Lower leg skin (tissue), 3 donors: ENCODE results near the gene ALPL.

Experiments used
- POLR2A ChIP-seq, 2 donors: fragments of 450-650 bp; IDR thresholded peaks; one replicate each; pipeline ENCODE4 v1.6.1; 2016 to 2017; ENCODE audit warnings: antibody characterized with exemption in 2 of 2, mild to moderate bottlenecking in 1 of 2, moderate library complexity in 1 of 2
- TF ChIP-seq, protein P1 (sequence below), 3 donors: fragments of 450-650 bp; IDR thresholded peaks; one replicate each; pipeline ENCODE4 v1.5.1; 2016; ENCODE audit warnings: antibody characterized with exemption in 3 of 3, mild to moderate bottlenecking in 3 of 3, moderate library complexity in 2 of 3

GRCh38 chr1:21576798-21577187 lies 67.6 kb downstream of the ALPL start:
- TF ChIP-seq, protein P1, sequence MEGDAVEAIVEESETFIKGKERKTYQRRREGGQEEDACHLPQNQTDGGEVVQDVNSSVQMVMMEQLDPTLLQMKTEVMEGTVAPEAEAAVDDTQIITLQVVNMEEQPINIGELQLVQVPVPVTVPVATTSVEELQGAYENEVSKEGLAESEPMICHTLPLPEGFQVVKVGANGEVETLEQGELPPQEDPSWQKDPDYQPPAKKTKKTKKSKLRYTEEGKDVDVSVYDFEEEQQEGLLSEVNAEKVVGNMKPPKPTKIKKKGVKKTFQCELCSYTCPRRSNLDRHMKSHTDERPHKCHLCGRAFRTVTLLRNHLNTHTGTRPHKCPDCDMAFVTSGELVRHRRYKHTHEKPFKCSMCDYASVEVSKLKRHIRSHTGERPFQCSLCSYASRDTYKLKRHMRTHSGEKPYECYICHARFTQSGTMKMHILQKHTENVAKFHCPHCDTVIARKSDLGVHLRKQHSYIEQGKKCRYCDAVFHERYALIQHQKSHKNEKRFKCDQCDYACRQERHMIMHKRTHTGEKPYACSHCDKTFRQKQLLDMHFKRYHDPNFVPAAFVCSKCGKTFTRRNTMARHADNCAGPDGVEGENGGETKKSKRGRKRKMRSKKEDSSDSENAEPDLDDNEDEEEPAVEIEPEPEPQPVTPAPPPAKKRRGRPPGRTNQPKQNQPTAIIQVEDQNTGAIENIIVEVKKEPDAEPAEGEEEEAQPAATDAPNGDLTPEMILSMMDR (IDR thresholded peaks at IDR 0.05), result no peak
- no peak for TF ChIP-seq POLR2A (IDR thresholded peaks at IDR 0.05)
